Lung (tissue), 12 donors: Measurements from ENCODE around the gene SLC39A5. TPM values are rescaled to one million over a fixed set of nuclear protein-coding genes. Genes with fewer than 3 reads are reported as not detected.

ENCODE experiments used
- ATAC-seq: fragments of 200-7000 bp; cut with Tn5 transposase; one replicate; pipeline ENCODE4 v1.9.1; 2020; ENCODE audit warnings: moderate number of reproducible peaks; ENCODE audit not compliant: insufficient read depth, low FRiP score
- DNase-seq, 3 donors: peaks; one replicate each; pipeline ENCODE4 v3.0.0-alpha.2; 2013 to 2017
- H3K27ac ChIP-seq, 2 donors: one replicate each; pipeline ENCODE4 v1.5.1; 2013; ENCODE audit warnings: mild to moderate bottlenecking in 2 of 2, moderate library complexity in 2 of 2, control low read depth in 1 of 2, inconsistent platforms in 1 of 2, low read depth in 1 of 2, low read length in 1 of 2
- H3K27me3 ChIP-seq, 3 donors: one replicate each; pipeline ENCODE4 v1.5.1; 2013; ENCODE audit warnings: low read length in 2 of 3; ENCODE audit not compliant: control insufficient read depth in 3 of 3, insufficient read depth in 3 of 3
- H3K36me3 ChIP-seq, 4 donors: one replicate each; pipeline ENCODE4 v1.5.1; 2013; ENCODE audit warnings: low read length in 4 of 4, mild to moderate bottlenecking in 1 of 4, moderate library complexity in 1 of 4; ENCODE audit not compliant: control insufficient read depth in 4 of 4, insufficient read depth in 4 of 4
- H3K4me1 ChIP-seq, 5 donors: one replicate each; pipeline ENCODE4 v1.5.1; 2013; ENCODE audit warnings: low read length in 5 of 5, mild to moderate bottlenecking in 2 of 5, moderate library complexity in 1 of 5; ENCODE audit not compliant: control insufficient read depth in 5 of 5, insufficient read depth in 5 of 5
- H3K4me3 ChIP-seq: one replicate; pipeline ENCODE4 v1.5.1; 2013; ENCODE audit warnings: mild to moderate bottlenecking, control low read depth, moderate library complexity
- H3K9ac ChIP-seq, 2 donors: one replicate each; pipeline ENCODE4 v1.5.1; 2013; ENCODE audit warnings: low read length in 2 of 2, control low read depth in 1 of 2; ENCODE audit not compliant: insufficient read depth in 1 of 2
- H3K9me3 ChIP-seq, 4 donors: one replicate each; pipeline ENCODE4 v1.5.1; 2013; ENCODE audit warnings: low read length in 3 of 4, mild to moderate bottlenecking in 1 of 4, moderate library complexity in 1 of 4; ENCODE audit not compliant: control insufficient read depth in 4 of 4, insufficient read depth in 3 of 4
- WGBS, 2 donors: extraction: QIAGEN DNeasy Blood & Tissue Kit; methylation state at CpG; one replicate each; pipeline ENCODE4 v1.1.7; 2013; 5-methylcytosine and 5-hydroxymethylcytosine counted together
- polyA plus RNA-seq, 2 donors: library from polyadenylated mRNA; stranded (reverse); fragments of 200-250 nt; gene quantifications; one replicate each; pipeline ENCODE4 v1.2.1, GENCODE V29; 2013
- total RNA-seq, 2 donors: library from RNA; depleted of rRNA in 1 of 2; stranded (reverse); fragments of >200 nt in 1 of 2; gene quantifications; one replicate each; pipeline ENCODE4 v1.2.1, GENCODE V29; 2014 to 2021
- TF ChIP-seq, protein P1 (sequence below): IDR thresholded peaks from 2 replicates; pipeline ENCODE4 v1.5.1; 2012; ENCODE audit warnings: mild to moderate bottlenecking; ENCODE audit errors: control extremely low read depth, extremely low read depth
- donor health status: control.
- donor health status: control.
- donor health status: Bipolar disorder and iron deficiency.
- donor health status: healthy.
- donor health status: DM: yes; HTN: yes; CAD: no.

SLC39A5 gene
- total and polyA plus RNA-seq, 4 donors: 0.13 to 1.1 (median 0.45) TPM

DNA sequence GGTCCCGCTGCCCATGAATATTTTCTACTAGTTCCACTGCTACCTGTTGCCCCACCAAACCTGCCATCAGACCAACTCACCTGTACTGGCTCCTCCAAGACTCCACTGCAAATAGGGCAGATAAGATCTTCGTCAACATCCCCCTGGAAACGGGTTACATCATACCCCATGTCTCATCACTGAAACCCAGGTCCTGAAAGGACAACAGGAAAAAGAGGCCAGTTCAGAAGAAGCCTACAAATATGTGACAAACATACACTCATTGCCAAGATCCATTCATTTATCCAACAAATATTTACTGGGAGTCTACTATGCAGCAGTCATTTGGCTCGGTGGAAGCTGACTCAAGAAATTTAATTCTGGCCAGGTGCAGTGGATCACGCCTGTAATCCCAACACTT, 16.0 kb upstream of the SLC39A5 start:
- Histone ChIP-seq H3K27me3 (no peaks in the 10 kb centered on the region), H3K4me3 (no peak overlapping the region), H3K9ac (no peak overlapping the region), H3K4me1 (peaks cover 0 to 3% (median 0%) of the 10 kb centered on the region in 5 donors), H3K27ac (no peak overlapping the region), H3K36me3 (peaks cover 31 to 52% (median 38%) of the 10 kb centered on the region in 4 donors), H3K9me3 (no peaks in the 10 kb centered on the region)
- ATAC-seq (no peak), DNase-seq (no peak)
- TF ChIP-seq, protein P1, sequence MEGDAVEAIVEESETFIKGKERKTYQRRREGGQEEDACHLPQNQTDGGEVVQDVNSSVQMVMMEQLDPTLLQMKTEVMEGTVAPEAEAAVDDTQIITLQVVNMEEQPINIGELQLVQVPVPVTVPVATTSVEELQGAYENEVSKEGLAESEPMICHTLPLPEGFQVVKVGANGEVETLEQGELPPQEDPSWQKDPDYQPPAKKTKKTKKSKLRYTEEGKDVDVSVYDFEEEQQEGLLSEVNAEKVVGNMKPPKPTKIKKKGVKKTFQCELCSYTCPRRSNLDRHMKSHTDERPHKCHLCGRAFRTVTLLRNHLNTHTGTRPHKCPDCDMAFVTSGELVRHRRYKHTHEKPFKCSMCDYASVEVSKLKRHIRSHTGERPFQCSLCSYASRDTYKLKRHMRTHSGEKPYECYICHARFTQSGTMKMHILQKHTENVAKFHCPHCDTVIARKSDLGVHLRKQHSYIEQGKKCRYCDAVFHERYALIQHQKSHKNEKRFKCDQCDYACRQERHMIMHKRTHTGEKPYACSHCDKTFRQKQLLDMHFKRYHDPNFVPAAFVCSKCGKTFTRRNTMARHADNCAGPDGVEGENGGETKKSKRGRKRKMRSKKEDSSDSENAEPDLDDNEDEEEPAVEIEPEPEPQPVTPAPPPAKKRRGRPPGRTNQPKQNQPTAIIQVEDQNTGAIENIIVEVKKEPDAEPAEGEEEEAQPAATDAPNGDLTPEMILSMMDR: no peak
- 84 to 89% methylated on average over 5 of the region's 5 CpGs for WGBS, 2 donors

DNA sequence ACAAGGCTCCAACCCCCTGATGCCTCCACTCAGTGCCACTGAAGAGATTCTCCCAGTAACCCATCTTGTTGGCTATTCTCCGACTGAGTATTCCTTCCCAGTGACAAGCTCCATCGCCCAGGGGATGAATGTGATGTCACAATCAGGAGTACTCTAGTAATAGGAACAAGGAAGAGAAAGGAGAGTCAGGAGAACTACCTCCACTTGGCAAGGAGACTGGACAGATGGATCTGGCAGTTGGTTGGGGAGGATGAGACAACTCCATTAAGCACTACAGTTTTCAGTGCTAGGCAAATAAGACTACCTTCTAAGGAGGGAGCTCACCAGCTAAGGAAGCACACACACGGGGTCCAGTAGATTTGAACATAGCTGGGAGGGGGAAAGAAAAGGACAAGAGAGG, 13.4 kb upstream of the SLC39A5 start:
- Histone ChIP-seq H3K4me3 (no peak overlapping the region), H3K9me3 (no peaks in the 10 kb centered on the region), H3K9ac (no peak overlapping the region), H3K27ac (no peak overlapping the region), H3K27me3 (no peaks in the 10 kb centered on the region), H3K36me3 (peaks cover 23 to 37% (median 31%) of the 10 kb centered on the region in 4 donors), H3K4me1 (peaks cover 0 to 7% (median 5%) of the 10 kb centered on the region in 5 donors)
- DNase-seq (no peak), ATAC-seq (no peak)
- TF ChIP-seq, protein P1: no peak
- 89 to 94% methylated on average over 3 of the region's 3 CpGs for WGBS, 2 donors

DNA sequence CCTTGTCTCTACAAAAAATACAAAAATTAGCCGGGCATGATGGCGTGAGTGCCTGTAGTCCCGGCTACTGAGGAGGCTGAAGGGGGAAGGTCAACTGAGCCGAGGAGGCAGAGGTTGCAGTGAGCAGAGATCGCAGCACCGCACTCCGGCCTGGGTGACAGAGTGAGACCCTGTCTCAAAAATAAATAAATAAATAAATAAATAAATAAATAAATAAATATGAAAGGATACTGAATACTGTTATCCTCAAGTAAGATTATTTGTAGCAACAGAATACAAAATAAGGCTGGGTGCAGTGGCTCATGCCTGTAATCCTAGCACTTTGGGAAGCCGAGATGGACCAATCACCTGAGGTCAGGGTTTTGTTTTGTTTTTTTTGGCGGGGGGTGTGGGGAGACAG, 10.0 kb upstream of the SLC39A5 start:
- no peak overlapping the region for H3K27ac ChIP-seq
- no peaks in the 10 kb centered on the region for H3K27me3 ChIP-seq
- H3K9me3 ChIP-seq: no peaks in the 10 kb centered on the region
- no peak overlapping the region for H3K4me3 ChIP-seq
- peaks cover 4 to 26% (median 11%) of the 10 kb centered on the region in 5 donors for H3K4me1 ChIP-seq
- DNase-seq: no peak
- H3K36me3 ChIP-seq: peaks cover 2 to 15% (median 7%) of the 10 kb centered on the region in 4 donors
- ATAC-seq: no peak
- H3K9ac ChIP-seq: no peak overlapping the region
- 89 to 90% methylated on average over 9 of the region's 9 CpGs for WGBS, 2 donors
- TF ChIP-seq, protein P1: no peak
